Hypothalamus (tissue), 51 donors: ENCODE data around the gene UTP11.

Experiments used
- DNase-seq, 51 donors: peaks; one replicate each; lab custom pipeline; 2025; lab: John Stamatoyannopoulos, UW

The UTP11 gene

DNA sequence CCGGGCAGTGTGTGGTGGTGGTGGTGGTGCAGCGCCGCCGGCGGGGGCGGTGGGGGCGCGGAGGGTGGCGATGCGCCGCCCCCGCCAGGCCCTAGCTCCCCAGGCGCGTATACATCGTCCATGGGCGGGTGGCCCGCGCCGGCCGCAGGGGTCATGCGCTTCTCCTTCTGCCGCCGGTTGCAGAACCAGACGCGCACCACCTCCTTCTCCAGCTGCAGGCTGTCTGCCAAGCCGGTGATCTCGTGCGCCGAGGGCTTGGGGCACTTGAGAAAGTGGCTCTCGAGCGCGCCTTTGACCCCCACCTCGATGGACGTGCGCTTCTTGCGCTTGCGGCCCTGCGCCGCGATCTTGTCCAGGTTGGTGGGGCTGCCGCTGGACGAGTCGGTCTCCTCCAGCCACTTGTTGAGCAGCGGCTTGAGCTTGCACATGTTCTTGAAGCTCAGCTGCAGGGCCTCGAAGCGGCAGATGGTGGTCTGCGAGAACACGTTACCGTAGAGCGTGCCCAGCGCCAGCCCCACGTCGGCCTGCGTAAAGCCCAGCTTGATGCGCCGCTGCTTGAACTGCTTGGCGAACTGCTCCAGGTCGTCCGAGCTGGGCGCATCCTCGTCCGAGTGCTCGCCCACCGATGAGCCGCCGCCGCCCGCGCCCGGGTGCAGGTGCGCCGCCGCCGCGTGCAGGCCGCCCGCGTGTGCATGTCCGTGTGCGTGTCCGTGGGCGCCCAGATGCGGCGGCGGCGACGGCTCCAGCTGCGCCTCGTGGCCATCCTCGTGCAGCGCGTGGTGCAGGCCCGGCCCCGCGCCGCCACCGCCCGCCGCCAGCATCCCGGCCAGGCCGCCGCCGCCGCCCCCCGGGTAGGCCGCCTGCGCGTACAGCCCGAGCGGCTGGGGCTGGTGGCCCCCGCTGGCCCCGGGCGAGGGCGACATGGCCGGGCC, 33.1 kb downstream of the UTP11 start:
- DNase-seq: peak in 3 of 51 donors; percentile 14 to 22 (median 16)

DNA sequence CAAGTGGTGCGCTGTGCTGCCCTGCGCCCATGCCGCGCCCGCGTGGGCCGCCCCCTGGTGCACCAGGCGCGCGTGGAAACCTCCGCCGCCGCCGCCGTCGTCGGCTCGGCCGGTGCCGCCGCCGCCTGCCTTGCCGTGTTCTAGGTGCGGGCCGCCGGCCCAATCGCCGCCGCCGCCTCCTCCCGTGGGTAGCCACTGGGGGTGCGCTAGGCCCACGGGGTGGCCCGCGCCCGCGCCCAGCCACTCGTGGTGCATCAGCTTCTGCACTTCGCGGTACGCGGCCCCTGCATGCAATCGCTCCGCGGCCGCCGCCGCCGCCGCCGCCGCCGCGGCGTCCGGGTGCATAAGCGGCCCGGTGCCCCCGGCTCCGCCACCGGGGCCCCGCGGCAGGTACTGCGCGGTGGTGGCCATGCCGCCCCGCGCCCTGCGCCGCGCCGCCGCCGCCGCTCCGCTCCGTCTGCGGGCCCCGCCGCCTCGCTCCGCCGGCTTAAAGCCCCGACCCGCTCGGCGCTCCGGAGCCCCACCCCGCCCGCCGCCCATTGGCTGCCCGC, 33.9 kb downstream of the UTP11 start, which contains the start of gene POU3F1:
TSS of gene POU3F1 (minus strand) at position 461 of the 551 bp plus-strand sequence. CDS start at position 411, 50 bp downstream.
- peak in 1 of 51 donors; percentile 39 for DNase-seq

DNA sequence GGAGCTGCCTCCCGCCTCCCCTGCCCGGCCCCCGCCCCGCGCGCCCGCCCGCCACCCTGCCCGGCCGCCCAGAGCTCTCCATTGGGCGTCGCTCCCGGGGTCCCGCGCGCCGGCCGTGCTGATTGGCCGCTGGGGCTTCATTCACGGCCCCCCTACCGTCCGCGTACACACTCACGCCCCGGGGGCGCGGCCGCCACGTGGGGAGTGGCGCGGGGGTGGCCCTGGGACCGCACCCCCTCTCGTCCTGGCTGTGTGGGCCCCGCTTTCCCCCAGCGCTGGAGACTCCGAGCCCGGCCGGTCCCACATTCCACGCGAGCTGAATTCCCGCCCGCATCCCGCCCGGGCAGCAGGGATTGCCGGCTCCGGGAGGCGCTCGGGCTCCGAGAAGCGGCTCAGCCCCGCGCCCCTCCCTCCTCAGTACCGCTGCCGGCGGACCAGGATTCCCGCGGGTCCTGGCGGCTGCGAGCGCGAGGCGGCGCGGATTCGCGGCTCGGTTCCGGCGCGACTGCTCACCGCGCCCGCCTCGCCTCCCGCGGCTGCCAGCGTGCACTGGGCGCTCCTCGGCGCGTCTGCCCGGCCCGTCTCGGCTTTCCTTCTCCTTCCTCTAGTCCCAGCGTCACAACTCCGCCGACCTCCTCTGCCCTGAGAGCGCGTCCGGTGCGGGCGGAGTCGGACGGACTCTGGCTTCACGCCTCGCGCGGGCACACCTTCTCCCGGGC, 34.5 kb downstream of the UTP11 start:
- DNase-seq: peak; percentile 19 to 96 (median 84)

DNA sequence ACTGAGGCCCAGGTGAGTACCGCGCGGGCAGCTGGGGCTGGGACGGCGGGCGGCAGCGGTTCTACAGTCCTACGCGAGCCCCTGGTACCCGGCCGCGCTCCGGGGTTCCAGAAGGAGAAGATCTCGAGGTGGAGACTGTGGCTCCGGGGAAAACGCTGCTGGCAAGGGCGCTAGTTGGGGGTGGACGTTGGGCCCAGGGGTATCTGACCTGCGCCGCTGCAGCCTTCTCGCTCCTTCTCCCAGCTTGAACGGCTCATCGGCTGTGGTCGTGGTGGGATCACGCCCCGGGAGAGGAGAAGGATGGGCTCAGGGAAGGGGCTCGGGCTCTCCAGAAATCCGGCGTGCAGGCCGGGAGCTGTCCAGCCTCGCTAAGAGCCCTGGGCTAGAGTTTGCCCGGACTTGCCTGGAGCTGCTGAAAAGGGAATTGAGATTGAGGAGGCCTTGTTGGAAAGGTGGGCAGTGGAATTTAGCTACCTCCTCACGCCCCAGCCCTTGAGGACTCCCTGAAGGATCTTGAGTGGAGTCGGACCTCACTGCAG, 35.1 kb downstream of the UTP11 start:
- DNase-seq: peak in 2 of 51 donors; percentile 14 to 41

DNA sequence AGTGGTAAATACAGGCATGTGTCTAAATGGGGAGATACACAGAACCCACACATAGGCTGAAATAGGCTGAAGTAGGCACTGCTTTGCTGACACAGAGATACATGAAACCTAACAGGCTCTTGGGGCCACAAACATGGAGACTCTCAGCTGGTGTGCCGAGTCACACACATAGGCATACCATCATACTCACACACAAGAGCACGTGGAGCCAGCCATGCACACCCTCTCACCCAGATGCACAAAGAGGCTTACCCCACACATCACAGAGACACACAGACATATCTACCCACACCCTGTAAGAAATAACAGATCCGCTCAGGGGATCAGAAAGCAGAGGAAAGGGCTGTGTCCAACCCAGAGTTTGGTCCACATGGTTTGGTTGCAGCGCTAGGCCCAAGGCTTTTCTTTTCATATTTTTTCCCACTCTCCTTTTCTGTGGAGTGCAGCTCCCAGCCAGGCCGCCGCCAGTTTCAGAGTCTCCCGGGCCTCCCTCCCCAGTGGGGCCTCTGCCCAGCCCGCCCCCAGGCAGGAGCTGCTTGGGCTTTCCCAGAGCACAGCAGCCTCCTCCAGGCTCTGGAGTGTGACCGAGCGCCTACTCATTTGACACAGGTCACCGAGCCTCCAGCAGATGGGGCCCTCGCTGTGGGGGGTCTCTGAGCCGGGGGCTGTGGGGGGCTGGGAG, 38.0 kb downstream of the UTP11 start:
- DNase-seq: peak in 5 of 51 donors; percentile 9 to 30 (median 13)

DNA sequence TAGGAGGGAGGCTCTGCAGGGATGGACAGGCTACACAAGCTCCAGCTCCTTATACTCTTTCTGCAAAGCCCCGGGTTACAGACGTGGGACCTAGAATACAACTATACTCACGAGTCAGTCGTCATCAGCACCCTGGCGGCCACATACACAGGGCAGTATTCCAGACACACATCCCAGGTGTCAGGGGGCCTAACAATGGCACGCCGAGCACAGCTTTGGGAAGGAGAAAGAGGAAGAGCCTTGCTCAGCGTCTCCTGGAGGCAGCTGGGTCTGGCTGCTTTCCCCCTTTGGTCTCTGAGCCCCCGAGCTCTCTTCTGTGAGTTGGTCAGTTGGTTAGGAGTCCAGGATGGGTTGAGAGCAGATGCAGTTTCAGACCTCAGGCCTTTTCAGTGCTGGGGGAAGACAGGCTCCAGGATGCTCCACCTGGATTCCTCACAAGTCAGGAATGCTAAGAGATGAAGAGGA, 38.6 kb downstream of the UTP11 start:
- DNase-seq: no peak

DNA sequence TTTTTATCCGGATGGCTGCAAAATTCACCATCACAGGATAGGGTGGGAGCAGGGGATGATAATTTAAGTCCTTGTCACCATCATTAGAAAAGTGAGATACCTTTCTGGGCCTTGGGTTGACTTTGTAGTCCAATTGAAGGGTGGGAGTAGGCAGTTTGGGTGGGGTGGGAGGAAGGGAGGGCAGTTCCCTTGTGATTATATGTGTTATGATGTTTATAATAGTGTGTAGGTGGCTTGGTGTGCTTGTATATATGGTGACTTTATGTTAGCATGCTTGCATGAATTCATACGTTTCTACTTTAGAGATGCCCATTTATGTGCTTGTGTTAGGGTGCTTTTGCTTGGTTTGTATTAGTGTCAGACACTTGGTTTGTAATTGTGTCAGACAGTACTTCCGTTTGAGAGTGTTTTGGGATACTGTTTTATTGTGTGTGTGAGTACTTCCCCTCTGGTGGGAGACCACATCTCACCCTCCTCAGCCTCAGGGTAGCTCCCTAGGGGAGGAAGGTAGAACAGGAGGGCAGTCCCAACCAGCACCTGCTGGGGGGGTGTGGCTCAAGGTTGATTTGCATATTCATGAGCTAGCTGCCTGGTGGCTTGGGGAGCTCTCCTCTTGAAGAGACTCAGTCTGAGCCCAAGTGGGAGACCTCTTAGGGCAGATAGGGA, 40.3 kb downstream of the UTP11 start:
- DNase-seq: no peak

DNA sequence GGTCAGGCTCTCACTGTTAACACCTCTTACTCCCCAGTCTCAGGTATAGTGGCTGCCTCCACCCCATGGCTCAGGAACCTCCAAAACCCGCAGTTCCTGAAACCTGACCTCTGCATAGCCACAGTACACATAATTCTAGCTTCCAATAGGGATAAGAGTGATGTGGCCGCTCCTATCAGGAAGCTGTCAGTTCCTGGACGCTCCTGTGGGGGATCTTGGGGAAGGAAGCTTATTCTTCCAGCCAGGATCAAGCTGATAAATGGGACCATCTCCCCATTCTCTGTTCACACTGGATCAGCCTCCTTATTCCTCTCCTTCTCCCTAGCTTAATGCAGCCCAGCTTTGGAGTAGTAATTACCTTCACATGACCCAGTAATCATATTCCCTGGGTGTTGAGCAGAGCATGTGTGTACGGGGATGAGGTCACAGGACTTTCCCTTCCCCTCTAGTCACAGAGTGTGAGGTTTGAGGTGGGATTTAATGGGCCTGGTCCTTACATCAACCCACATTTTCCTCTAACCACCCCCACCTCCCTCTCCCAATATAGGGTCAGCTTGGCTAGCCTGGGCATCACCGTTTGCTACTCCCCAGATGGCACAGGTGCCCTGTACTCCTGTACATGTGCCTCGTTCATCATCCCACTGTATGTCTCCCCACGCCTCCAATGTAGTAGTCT, 41.0 kb downstream of the UTP11 start:
- DNase-seq: no peak

DNA sequence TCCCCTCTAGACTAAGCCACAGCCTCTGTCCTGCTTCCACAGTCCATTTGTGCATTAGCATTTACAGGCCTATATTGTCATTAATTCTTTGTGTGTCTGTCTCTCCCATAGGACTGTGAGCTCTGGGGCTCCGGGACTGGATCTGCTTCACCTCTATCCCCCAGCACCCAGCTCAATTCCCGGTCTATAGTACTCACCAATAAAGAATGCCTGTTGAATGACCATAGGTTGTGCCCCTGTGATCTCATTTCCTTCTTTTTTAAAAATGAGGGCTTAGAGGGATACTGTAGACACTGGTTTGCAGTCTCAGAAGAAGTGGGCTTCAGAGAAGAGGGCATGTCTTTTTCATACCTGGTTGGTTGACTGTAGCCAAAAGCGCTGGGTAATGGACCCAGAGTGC, 42.9 kb downstream of the UTP11 start:
- DNase-seq: no peak

DNA sequence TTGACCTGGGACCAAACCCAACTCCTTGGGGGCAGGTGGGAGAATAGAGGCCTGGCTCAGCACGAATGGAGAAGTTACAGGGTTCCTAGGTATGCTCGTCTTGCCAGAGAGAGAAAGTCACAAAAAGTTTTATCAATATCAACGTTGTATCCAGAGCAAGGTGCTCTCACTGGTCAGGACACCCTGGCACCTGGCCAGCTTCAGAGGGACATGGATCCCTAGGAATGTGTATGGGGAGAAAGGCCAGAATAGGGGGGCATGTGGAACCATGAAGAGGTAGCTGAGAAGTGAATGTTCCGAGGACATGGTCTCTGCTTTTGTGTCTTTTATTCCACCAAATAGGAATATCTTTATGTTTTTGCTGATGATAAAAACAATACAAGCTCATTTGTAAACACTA, 43.4 kb downstream of the UTP11 start:
- DNase-seq: no peak

DNA sequence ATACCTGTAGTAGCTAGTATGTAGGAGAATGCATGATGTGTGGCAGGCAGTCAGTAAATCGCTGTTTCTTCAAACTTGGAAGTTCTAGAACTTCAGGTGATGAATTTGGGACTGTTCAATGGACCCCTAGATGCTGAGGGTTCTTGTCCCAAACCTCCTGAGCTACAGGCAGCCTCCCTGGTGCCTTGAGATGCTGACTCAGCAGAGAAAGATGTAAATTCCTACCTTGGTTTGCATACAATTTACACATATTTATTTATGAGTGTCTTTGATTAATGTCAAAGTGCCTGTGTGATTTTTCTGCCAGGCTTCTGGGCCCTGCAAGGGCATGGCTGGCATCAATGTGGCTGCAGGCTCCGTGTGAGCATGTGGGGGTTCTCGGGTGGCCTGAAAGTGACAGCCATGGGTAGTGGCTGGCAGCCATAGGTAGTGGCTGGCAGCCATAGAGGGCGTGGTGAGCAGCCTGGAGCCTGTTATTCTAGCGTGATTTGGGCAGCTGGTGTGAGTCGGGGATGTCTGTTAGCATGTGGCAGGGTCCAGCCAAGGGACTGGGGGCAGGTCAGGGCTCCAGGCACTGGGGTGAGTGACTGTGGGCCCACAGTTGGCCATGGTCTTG, 47.2 kb downstream of the UTP11 start:
- DNase-seq: no peak

DNA sequence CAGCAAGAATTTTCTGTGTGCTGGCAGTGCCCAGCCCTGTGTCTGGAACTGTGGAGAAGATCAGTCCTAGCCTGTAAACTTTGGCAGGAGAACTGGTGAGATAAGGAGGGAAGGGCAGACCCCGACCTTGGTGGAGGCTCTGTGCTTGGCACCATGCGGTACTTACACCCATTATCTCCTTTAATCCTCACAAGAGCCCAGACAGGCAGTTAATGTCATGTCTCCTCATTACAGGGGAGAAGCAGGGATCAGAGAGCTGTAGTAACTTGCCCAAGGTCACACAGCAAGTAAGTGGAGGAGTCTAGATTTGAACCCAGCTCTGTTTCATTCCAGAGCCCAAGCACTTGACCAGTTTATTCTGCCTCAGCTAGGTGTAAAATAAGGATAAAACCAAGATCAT, 48.0 kb downstream of the UTP11 start:
- DNase-seq: no peak

DNA sequence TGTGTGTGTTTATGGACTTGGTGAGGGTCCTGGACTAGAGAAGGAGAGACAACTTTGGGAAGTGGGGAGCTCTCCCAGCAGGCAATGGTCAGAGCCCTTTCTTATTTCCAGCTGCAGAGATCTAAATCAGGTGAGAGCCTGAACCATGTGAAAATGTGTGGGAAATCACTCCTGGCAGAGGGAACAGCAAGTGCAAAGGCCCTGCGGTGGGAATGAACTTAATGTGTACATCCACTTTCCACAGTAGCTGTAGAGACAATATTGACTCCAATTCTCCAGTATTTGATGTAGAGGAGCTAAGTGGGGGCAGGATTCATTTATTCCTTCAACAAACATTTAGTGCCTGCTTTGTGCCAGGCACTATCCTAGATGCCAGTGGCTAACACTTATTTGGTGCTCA, 48.8 kb downstream of the UTP11 start:
- DNase-seq: no peak

DNA sequence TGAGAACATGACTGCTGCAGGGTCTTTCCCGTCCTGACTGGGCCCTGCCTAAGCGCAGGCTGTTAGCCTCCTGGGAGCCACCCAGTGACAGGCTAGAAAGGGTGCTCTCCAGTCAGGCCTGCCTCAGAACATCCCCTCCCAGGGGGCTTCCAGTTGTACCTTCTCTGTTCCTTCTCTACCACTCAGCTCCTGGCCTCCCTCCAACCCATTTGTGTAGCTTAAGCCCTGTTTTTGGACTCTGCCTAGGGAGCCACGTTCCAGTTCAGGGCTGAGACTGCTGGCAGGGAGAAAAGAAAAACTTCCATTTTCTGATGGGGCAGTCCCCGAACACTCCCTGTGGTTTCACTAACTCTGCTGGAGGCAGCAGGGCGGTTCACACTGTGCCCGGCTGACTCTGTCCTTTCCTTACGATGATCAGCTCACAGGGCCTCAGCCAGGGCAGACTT, 49.4 kb downstream of the UTP11 start:
- DNase-seq: no peak

DNA sequence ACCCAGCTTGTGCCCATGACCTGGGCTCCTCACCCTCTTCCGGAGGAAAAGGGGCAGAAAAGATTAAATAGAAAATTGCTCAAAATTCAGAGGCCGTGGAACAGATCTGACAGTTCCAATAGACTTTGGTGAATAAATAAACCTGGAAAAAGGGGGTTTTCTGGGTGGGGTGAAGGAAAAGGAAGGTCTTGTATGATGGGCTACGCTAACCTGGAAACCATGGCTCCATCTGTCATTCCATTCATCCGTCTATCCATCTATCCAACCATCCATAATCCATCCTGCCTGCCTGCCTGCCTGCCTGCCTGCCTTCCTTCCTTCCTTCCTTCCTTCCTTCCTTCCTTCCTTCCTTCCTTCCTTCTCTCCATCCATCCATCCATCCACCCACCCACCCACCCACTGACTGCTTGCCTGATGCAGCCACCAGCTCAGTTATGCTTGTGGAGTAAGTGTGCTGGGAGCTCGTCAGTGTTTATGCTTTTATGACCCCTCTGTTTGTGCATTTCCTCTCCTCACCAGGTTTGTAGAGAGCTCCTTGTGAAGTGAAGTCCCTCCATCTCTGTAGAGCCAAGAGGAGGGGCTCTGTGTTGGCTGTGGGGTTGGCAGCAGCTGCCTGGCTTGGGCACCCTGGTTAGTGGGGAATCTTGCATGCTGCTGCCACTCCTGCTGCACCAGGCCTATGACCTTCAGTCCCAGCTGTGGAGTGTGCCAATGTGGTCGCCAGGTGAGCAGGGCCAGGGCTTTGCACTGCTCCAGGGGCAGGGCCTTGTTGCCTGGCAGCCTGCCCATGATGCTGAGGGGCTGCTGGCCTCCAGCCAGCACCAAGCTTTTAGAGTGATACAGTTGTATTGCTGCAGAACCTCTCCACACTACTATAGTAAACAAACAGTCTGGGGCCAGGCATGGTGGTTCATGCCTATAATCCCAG, 50.1 kb downstream of the UTP11 start:
- DNase-seq: no peak

DNA sequence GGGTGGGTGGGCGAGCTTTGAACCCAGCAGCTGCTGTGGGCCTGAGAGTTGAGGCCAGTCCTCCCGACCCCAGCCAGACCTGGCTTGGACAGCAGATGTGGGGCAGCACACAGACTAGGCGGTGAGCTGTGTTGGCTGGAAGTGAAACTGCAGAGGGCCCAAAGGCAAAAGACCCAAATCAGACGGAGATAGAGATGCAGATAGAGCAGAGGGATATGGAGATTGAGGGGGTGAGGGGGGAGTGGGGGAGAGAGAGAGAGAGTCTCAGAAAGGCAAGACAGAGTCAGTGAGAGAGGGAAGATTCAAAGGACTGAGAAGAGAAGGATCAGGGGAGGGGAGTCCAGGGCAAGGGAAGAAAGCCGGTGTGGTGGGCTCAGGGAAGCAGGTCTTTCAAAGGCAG, 51.1 kb downstream of the UTP11 start:
- no peak for DNase-seq

DNA sequence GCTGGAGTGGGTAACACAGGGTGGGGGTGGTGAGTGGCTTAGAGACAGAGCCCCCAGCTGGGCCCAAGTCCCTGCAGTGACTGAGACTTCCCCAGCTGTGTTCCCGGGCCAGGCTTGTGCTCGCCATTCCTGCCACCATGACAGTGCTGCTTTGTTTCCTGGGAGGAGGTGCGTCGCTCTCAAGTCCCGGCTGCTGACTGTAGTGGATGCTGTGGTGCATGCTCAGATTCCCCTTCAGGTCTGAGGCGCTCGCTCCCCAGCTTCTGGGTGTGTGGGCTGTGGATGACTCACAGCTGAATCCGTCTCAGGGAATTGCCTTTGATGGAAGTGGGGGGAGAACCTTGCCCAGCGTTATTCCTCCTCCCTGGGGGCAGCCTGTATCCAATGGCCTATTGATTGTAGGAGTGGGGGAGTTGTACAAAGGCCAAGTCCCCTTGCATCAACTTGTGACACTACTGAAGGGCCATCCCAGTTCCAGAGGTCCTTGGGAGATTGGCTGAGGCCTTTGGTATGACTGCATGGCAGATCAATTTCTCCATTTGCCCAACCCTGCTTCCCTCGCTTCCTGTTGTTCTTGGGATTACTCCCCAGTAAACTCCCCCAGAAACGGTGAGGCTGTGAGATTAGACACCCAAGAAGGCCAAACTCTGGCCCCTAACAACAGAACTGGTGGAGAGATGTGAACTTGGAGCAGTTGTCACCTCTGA, 51.8 kb downstream of the UTP11 start:
- DNase-seq: peak in 8 of 51 donors; percentile 10 to 66 (median 44)
